Mucosa of stomach (tissue), 1 donor: ENCODE measurements around the gene CALCOCO1.

ENCODE experiments used
- H3K27me3 ChIP-seq: one replicate; pipeline ENCODE4 v1.7.0; 2013; ENCODE audit warnings: mild to moderate bottlenecking, low read length; ENCODE audit not compliant: control insufficient read depth, insufficient read depth
- H3K36me3 ChIP-seq: one replicate; pipeline ENCODE4 v1.7.0; 2013; ENCODE audit warnings: low read length; ENCODE audit not compliant: control insufficient read depth, insufficient read depth
- H3K4me1 ChIP-seq: one replicate; pipeline ENCODE4 v1.7.0; 2013; ENCODE audit warnings: mild to moderate bottlenecking, low read length; ENCODE audit not compliant: control insufficient read depth, insufficient read depth
- H3K4me3 ChIP-seq: one replicate; pipeline ENCODE4 v1.7.0; 2013; ENCODE audit warnings: low read length
- H3K9ac ChIP-seq: one replicate; pipeline ENCODE4 v1.7.0; 2013; ENCODE audit warnings: mild to moderate bottlenecking, low read length, moderate library complexity
- H3K9me3 ChIP-seq: one replicate; pipeline ENCODE4 v1.7.0; 2013; ENCODE audit warnings: mild to moderate bottlenecking, low read length, moderate library complexity; ENCODE audit not compliant: control insufficient read depth
- donor health status: Pancreatic carcinoma.

CALCOCO1 gene

GRCh38 chr12:53737951-53738405 is 10.7 kb upstream of the CALCOCO1 start:
- H3K4me3 ChIP-seq, result no peak overlapping the region
- H3K4me1 ChIP-seq, result peaks cover 14% of the 10 kb centered on the region
- no peaks in the 10 kb centered on the region for H3K36me3 ChIP-seq
- H3K9me3 ChIP-seq, result no peaks in the 10 kb centered on the region
- H3K9ac ChIP-seq, result no peak overlapping the region
- peaks cover 64% of the 10 kb centered on the region for H3K27me3 ChIP-seq

GRCh38 chr12:53737093-53737808 is 10.0 kb upstream of the CALCOCO1 start:
- Histone ChIP-seq H3K4me1 (peaks cover 14% of the 10 kb centered on the region), H3K9me3 (no peaks in the 10 kb centered on the region), H3K9ac (no peak overlapping the region), H3K27me3 (peaks cover 57% of the 10 kb centered on the region), H3K36me3 (no peaks in the 10 kb centered on the region), H3K4me3 (no peak overlapping the region)

DNA sequence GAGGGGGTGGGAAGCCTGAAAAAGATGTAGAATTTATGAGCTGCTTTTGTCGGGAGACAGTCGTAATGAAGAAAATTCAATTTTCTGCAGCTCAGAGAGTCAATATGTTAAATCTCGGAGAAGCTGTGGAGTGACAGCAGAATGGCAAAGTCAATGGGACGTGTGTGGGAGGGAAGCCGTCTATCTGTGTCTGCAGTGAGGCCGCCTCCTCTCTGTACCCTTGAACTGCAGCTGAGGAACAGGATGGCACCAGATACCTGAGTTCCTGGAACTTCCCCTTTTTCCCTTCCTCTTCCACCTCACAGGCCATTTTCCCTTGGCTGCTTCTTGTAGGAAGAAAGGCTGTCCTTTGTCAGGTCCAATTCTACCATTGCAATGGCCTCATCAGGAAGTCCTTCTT is 9.3 kb upstream of the CALCOCO1 start:
- Histone ChIP-seq H3K4me1 (peaks cover 14% of the 10 kb centered on the region), H3K9ac (no peak overlapping the region), H3K36me3 (no peaks in the 10 kb centered on the region), H3K4me3 (no peak overlapping the region), H3K27me3 (peaks cover 52% of the 10 kb centered on the region), H3K9me3 (no peaks in the 10 kb centered on the region)

GRCh38 chr12:53735556-53735955 is 8.3 kb upstream of the CALCOCO1 start:
- no peak overlapping the region for H3K9ac ChIP-seq
- H3K9me3 ChIP-seq, result no peaks in the 10 kb centered on the region
- peaks cover 47% of the 10 kb centered on the region for H3K27me3 ChIP-seq
- H3K4me1 ChIP-seq, result peaks cover 14% of the 10 kb centered on the region
- H3K4me3 ChIP-seq, result no peak overlapping the region
- no peaks in the 10 kb centered on the region for H3K36me3 ChIP-seq

DNA sequence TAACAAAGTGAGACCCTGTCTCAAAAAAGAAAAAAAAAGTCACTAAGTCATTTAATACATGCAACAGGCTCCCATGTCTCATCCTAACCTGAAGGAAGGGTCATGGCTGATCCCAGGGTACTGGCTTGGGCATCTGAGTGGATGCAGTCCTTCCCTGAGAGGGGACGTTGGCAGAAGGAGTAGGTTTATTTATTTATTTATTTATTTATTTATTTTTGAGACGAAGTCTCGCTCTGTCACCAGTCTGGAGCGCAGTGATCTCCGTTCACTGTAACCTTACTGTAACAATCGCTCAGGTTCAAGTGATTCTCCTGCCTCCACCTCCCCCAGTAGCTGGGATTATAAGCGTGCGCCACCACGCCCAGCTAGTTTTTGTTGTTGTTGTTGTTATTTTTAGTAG is 7.2 kb upstream of the CALCOCO1 start:
- Histone ChIP-seq H3K9ac (no peak overlapping the region), H3K9me3 (no peaks in the 10 kb centered on the region), H3K27me3 (peaks cover 37% of the 10 kb centered on the region), H3K4me3 (no peak overlapping the region), H3K4me1 (peaks cover 12% of the 10 kb centered on the region), H3K36me3 (no peaks in the 10 kb centered on the region)

- H3K36me3 ChIP-seq, result no peaks in the 10 kb centered on the region
- no peak overlapping the region for H3K9ac ChIP-seq
- H3K4me1 ChIP-seq, result peaks cover 6% of the 10 kb centered on the region
- no peaks in the 10 kb centered on the region for H3K9me3 ChIP-seq
- peaks cover 31% of the 10 kb centered on the region for H3K27me3 ChIP-seq
- no peak overlapping the region for H3K4me3 ChIP-seq
Observed at GRCh38 chr12:53733807-53734200, 6.6 kb upstream of the CALCOCO1 start.

GRCh38 chr12:53733051-53733806 is 6.0 kb upstream of the CALCOCO1 start:
- peaks cover 25% of the 10 kb centered on the region for H3K27me3 ChIP-seq
- H3K36me3 ChIP-seq, result no peaks in the 10 kb centered on the region
- no peaks in the 10 kb centered on the region for H3K4me1 ChIP-seq
- no peaks in the 10 kb centered on the region for H3K9me3 ChIP-seq
- no peak overlapping the region for H3K4me3 ChIP-seq
- H3K9ac ChIP-seq, result no peak overlapping the region

GRCh38 chr12:53729644-53730043 is 2.4 kb upstream of the CALCOCO1 start:
- no peaks in the 10 kb centered on the region for H3K9me3 ChIP-seq
- no peaks in the 10 kb centered on the region for H3K4me1 ChIP-seq
- no peak overlapping the region for H3K9ac ChIP-seq
- H3K36me3 ChIP-seq, result no peaks in the 10 kb centered on the region
- H3K4me3 ChIP-seq, result no peak overlapping the region
- H3K27me3 ChIP-seq, result no peaks in the 10 kb centered on the region

DNA sequence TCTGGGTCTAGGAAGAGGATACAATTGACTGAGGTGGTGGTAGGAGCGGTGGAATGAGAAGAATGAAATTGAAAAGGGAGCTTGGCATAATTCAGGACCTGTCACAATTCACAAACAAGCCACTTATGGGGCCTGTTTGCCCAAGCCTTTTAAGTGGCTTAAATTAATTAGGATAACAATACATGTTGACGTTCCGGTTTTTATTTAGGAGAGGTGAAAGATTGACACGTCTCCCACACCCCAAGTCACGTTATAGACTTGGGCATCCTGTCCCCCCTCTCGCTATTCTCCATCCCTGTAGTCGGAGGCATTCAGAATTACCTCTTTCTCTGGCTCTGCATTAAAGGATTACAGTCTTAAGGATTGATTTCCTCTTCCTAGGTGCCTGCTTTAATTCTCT is 954 bp upstream of the CALCOCO1 start:
- Histone ChIP-seq H3K9ac (peak overlapping the region; percentile 52), H3K36me3 (no peaks in the 10 kb centered on the region), H3K9me3 (no peaks in the 10 kb centered on the region), H3K4me1 (no peaks in the 10 kb centered on the region), H3K4me3 (peak overlapping the region; percentile 91), H3K27me3 (no peaks in the 10 kb centered on the region)

- H3K9me3 ChIP-seq, result no peaks in the 10 kb centered on the region
- no peaks in the 10 kb centered on the region for H3K27me3 ChIP-seq
- peak overlapping the region; percentile 91 for H3K4me3 ChIP-seq
- no peaks in the 10 kb centered on the region for H3K4me1 ChIP-seq
- no peaks in the 10 kb centered on the region for H3K36me3 ChIP-seq
- peak overlapping the region; percentile 92 for H3K9ac ChIP-seq
Observed at GRCh38 chr12:53726946-53727309, 324 bp downstream of the CALCOCO1 start.

GRCh38 chr12:53726341-53726740 is 911 bp downstream of the CALCOCO1 start:
- no peak overlapping the region for H3K4me3 ChIP-seq
- no peaks in the 10 kb centered on the region for H3K4me1 ChIP-seq
- H3K9me3 ChIP-seq, result no peaks in the 10 kb centered on the region
- H3K36me3 ChIP-seq, result no peaks in the 10 kb centered on the region
- peak overlapping the region; percentile 92 for H3K9ac ChIP-seq
- H3K27me3 ChIP-seq, result no peaks in the 10 kb centered on the region

GRCh38 chr12:53725824-53726223 is 1.4 kb downstream of the CALCOCO1 start:
- no peaks in the 10 kb centered on the region for H3K27me3 ChIP-seq
- H3K9ac ChIP-seq, result peak overlapping the region; percentile 92
- H3K4me3 ChIP-seq, result no peak overlapping the region
- H3K9me3 ChIP-seq, result no peaks in the 10 kb centered on the region
- H3K4me1 ChIP-seq, result no peaks in the 10 kb centered on the region
- H3K36me3 ChIP-seq, result no peaks in the 10 kb centered on the region
